GM19023 (cell line): Measurements from ENCODE around the gene FAM120A.

Source experiments
- ATAC-seq: cut with Tn5 transposase; IDR thresholded peaks from one replicate; pipeline ENCODE4 v1.9.1; 2021; ENCODE audit warnings: mild to moderate bottlenecking, moderate library complexity; ENCODE audit not compliant: unreplicated experiment

FAM120A gene

DNA sequence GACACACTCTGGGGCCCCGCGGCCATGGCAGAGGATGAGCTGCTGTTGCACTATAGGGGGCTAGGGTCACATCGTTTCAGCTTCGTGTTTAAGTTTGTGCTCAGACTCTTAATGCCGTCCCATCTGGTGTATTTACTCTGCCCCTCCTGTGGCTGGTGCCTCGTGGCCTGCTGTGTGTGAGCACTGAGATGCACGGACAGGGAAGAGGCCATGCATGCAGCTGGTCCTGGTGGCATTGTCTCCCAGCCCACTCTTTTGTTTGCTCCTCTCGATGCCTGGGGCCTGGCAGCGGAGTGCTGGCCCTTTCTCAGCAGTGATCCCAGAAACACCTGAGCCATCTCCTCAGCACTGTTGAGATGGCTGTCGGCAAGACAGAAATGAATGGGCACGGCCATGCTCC is 94.9 kb downstream of the FAM120A start:
- no peak for ATAC-seq

DNA sequence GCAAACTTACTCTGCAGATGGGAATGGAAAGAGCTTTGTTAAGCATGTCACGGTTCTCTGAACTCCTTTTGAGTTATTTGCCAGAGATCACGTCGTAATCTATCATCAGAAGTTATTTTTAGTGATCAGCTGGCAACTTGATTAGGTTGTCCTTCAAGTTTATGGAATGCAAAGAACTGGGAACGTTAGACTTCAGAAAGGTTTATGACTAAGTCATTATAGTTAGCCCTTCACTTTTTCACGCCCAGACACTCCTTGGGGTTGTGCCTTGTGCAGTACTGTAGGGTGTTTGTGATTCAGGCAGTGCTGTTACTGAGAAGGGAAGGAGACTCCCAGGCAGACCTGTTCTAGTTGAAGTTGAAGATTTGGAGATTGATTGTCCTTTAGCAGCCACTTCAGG is 98.1 kb downstream of the FAM120A start:
- no peak for ATAC-seq

- no peak for ATAC-seq
Observed at GRCh38 chr9:93552923-93553322, 101.4 kb downstream of the FAM120A start.

DNA sequence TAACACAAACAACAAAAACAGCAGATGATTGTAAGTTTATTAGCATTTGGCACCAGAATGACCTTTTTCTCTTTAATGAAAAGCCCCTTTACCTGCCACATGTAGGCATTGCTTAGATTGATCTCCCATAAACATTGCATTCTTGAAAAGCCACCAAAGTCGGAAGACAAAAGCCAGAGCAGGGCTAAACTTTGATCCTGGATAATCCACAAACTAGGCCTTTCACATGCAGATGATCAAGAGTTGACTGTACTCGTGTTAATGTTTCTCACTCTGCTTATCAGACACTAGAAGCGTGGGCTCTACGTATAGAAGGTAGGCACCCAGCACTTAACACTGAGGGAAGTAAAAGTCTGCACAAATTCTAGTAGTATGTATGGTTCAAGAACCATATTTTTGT is 103.9 kb downstream of the FAM120A start:
- no peak for ATAC-seq

GRCh38 chr9:93557366-93558137 is 106.1 kb downstream of the FAM120A start:
- no peak for ATAC-seq

GRCh38 chr9:93558503-93558902 is 107.0 kb downstream of the FAM120A start:
- ATAC-seq: no peak

- no peak for ATAC-seq
Observed at GRCh38 chr9:93560991-93561390, 109.5 kb downstream of the FAM120A start.

DNA sequence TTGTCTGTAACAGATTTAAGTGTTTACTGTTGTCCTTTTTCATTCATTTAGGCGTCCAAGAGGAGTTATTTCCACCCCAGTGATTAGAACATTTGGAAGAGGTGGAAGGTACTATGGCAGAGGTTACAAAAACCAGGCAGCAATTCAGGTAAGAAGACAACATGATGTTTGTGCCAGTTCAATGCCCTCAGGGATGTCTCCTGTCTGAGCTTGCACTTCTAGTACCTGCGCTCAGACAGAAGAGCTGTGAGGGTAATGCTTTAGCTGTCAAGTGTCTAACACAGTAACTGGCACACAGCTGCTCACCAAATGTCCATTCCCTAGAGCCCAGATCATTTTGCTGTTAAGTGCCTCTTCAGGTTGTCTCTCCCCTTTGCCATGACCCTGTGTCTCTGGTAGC is 110.7 kb downstream of the FAM120A start:
- ATAC-seq: no peak

GRCh38 chr9:93565089-93565488 is 113.6 kb downstream of the FAM120A start:
- no peak for ATAC-seq

DNA sequence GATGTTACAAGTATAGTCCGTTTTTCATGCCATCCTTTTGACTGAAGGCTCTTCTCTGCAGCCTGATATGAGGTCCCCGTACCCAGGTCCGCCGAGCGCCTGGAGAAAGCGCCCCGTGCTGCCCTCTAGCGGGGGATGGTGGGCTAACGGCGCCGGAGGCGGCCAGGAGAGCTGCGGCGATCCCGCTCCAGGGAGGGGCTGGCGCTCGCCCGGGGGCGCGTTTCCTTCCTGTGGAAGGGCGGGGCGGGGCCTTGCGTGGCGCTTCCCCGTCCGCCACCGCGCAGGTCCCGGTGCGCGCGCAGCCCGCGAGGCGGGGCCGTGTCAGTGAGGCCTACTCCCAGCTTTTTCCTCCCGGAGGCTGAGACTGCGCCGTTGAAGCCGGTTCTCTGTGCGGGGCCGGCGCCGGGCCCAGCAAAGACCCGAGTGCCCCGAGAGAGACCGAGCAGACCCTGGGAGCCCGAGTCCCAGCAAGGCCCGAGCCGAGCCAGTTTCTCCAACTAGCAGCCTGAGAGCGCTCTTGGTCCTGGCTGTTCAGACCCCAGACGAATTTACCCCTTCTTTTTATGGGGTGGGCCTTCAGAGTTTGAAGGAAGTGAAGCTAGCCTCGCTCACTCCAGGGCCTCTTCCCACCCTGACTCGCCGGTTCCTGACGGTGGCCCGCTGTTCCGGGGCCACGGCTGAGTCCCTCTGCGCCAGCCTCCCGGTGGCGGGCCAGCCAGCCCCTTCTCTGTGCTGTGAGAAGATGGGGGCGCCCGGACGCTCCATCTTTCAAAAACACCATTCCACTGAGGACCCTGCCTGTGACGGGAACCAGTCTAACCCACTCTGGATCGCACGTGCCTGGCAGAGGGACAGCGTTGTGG is 115.2 kb downstream of the FAM120A start:
- ATAC-seq: peak; percentile 93

DNA sequence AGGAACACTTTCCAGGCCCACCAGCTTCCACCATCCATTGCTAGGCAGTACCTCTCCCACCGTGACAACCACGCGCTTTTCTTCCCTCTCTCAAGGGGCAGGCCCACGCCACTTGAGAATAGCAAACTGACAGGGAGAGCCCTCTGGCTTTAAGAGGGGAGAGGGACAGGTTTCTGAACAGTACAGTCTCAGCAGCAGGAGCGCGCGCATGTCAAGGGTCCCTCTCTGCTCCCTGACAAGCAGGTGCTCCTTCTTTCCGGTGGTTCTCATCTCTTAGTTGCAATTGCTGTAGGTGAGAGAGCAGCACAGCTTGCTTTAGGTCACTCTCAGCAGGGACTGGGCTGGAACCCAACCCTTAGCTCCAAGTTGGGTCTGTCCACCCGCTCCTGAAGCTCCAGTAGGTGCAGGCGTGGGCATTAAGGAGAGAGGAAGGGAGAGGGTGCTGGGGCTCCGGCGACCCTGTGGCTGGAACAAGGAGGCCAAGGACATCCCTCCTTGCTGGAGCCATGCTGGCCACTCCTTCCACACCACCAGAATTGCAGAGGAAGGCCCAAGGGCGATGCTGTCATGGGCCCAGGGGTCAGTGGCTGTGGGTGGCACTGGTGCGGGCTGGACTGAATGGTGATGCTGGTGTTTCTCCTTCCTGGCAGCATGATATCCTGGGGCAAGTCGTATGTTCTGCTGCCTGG is 115.9 kb downstream of the FAM120A start:
- ATAC-seq: no peak

GRCh38 chr9:93568169-93568568 is 116.7 kb downstream of the FAM120A start:
- no peak for ATAC-seq

- no peak for ATAC-seq
Observed at GRCh38 chr9:93569621-93570174, 118.2 kb downstream of the FAM120A start.

DNA sequence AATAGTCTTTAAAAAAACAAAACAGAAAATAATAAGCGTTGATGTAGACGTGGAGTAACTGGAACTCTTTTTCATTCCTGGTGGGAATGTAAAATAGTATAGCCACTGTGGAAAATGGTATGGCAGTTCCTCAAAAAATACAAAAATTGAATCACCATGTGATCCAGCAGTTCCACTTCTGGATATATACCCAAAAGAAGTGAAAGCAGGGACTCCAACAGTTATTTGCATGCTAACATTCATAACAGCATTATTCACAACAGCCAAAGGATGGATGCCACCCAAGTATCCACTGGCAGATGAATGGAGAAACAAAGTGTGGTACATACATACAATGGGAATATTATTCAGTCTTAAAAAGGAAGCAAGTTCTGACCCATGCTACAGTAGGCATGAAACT is 120.7 kb downstream of the FAM120A start:
- ATAC-seq: no peak

DNA sequence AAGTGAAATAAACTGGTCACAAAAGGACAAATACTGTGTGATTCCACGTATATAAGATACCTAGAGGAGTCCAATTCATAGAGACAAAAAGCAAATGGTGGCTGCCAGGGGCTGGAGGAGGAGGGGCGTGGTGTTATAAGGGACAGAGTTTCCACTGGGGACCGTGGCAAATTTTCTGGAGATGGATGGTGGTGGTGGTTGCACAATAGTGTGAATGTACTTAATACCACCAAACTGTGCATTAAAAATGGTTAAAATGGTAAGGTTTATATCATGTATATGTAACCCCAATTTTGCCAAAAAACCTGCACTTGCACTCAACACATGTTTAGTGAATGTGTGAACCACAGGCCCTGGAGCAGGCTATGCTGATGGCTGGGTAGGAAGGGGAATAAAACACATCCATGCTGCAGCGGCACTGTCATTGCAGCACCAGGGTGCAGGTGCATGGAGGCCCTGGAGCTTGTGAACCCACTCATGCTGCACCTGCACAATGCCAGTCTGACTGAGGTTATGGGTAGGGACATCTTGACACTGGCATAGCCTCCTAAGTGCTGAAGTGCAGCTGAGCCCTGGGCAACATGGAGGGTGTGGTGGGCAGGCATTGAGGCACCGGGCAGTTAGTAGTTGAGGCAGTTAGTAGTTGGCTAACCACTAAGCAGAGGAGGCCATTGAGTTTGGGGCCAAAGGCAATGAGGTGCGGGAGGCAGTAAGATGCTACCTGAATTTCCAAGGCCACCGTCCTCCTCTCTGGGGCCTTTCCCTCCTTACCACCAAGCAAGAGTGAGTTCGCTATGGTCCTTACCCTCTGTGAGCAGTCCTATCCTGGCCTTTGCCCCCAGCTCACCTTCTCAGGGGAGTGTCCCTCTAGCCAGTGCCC is 121.4 kb downstream of the FAM120A start:
- no peak for ATAC-seq

DNA sequence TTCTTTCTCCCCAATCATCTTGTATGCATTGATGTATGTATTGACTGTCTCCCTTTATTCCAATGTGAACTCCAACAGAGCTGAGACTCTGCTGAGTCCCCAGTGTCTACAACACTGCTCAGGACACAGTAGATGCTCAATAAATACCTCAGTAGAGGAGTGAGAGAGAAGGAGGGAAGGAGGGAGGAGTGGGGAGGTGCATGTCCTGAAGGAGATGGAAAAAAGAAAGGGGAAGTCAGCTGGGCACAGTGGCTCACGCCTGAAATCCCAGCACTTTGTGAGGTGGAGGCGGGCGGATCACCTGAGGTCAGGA is 122.0 kb downstream of the FAM120A start:
- no peak for ATAC-seq

GRCh38 chr9:93574091-93574899 is 122.8 kb downstream of the FAM120A start:
- no peak for ATAC-seq

GRCh38 chr9:93574900-93575795 is 123.7 kb downstream of the FAM120A start:
- ATAC-seq: no peak
